ENCODE results near the gene C5orf46.
A peak's percentile ranks its signal among the peaks of the same experiment; 100 is the strongest.
"Not testable (repeated sequence)": the region's sequence is repeated elsewhere in the genome, so short reads cannot be mapped to it uniquely, and the experiment has no call there.

Gene C5orf46

DNA sequence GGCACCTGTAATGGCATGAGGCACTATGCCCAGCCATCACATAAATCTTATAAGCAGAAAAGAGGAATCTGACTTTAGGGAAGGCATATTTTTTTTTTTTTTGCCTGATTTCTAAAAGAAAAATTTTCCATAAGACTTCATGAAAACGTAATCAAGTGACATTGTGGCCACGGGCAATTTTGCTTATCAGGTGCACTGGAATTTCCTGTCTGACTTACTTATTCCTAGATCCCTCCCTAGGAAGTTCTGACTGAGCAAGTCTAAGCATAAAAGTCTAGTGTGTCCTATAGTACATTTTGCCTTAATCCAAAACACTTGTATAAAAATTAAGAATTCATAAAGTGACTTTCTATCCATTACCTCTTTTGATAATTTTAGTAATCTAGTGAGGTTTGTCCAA is 12.5 kb downstream of the C5orf46 start:
- DNase-seq (ENCODE audit: low spot score), result no peak

DNA sequence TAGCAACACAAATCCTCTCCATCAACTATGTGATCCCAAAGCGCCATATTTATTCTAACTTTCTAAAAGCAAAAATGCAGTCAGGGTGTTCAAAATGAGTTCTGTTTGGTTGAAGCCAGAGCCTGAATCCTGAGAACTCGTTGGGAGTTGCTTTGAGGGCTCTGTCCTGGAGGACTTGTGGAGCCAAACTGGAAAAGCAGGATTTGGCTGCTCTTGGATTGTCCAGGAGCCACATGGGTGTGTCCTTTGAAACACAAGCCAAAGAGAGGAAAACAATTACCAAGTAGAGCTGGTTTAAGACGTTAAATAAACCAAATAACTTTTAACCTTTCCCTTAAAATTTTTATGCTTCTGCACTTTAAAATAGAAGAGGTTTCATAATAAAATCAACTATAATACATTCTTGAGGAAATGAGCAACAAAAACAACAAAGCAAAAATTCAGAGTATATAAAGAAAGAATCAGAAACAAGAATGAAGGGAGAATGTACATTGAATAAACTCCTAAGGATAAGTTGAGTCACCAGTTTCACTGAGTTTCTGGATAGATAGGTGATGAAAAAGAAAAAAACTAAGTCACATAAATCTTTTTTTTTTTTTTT is 13.5 kb downstream of the C5orf46 start:
- DNase-seq (ENCODE audit: low spot score), result no peak

DNA sequence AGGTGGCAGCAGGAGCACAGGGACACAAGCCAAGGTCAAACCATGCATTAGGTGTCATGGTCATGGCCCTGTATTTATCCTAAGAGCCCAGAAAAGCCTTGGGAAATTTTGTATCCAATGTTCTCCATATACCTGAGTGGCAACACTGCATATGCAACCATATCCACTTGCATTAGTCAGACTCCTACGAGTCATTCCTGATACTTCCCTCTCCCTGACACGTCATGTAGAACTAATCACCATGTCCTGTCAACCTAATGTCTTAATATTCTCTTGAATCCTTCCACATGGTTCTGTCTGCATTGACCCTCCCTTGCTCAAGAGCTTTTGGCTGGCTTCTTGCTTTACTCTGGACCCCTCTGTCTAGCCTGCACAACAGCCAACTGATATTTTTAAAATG is 18.4 kb downstream of the C5orf46 start:
- DNase-seq (ENCODE audit: low spot score), result no peak

DNA sequence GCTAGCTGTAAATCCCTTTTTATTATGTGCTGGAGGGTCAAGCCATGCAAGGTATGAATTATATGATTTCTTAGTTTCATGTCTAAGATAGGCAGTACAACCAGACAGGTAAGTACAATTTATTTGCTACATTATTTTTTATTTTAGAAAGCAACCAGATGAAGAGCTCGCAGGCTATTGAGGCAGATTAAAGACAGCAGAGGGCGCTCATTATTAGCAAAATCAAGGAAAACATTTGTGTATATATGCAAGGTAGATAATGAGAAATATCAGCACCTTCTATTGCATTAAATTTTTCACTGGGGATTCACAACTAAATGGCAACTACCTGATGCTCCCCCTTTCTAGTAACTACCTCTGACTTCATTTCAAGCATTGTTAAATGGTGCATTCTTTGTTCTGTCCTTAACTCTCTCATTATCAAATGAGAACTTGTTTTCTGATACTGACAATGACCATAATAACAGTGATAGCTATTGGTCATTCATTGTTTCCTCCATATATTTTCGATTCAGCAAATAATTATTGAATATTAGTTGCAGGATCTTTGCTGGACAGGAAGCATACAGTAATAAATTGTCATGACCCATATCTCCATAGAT is 19.2 kb downstream of the C5orf46 start:
- DNase-seq (ENCODE audit: low spot score), result peak; percentile 16

DNA sequence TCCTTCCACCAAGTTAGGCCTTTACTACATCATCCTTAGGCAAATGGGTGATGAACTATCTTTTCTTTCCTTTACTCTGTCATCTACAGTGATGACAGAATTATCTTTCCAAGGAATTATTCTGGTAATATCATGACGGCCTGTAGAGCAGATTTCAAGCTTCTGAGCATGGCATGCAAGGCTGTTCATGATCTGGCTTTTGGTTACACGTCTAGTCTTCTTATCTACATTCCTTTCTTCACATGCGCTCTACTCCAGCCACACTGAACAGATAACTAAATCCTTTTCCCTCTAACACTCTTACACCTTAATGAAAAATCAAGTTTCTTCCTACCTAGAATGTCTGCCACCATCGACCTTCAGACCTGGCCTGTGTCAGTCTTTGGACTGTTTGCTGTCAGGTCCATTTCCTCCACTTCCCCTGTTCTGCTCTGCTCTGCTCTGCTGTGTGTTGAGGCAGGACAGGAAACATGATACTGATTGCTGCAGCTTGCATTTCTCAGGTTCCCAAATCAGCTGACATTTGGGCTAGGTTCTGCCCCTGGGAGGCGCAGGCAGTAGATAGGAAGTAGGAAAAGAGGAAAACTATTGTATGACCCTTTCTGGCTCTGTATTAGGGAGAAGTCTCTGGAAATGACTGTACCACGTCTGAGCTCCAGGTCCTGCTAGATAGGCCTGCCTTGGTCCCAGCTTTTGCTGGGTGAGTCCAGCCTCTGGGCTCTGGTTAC is 23.6 kb downstream of the C5orf46 start:
- DNase-seq (ENCODE audit: low spot score), result peak; percentile 43

DNA sequence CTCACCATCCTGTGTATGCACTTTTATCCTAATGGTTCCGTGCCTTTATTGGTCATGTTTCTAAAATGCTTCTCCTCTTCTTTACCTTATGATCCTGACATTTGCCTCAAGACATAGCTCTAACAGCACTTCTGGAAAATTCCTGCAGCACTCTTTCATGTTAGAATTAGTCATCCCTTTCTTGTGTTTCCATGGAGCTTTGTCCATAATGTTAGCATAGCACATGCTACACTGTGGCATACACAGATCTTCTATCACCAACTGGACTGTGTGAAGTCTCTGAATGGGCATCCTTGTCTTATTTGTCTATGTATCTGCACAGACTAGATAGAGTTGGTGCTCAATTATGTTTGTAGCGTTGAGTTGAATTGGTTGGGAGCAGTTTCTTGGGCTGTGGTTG is 25.9 kb downstream of the C5orf46 start:
- no peak for DNase-seq (ENCODE audit: low spot score)

DNA sequence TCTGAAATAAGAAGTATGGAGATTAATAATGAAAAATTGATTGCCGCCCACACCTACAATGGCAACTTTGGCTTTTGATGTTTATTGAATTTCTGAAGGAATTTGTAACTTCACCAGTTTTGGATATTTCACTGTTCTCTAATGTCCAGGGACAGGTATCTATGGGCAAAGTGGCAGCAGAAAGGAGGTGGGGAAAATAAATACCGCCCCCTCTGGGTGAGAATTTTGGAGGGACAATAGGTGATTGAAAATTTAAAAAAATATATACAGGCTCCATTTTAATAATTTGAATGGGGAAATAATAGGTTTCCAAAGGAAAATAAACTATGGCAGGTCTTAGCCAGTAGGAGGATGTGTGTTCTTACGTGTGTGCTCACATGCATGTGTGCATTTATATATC is 26.6 kb downstream of the C5orf46 start:
- no peak for DNase-seq (ENCODE audit: low spot score)

DNA sequence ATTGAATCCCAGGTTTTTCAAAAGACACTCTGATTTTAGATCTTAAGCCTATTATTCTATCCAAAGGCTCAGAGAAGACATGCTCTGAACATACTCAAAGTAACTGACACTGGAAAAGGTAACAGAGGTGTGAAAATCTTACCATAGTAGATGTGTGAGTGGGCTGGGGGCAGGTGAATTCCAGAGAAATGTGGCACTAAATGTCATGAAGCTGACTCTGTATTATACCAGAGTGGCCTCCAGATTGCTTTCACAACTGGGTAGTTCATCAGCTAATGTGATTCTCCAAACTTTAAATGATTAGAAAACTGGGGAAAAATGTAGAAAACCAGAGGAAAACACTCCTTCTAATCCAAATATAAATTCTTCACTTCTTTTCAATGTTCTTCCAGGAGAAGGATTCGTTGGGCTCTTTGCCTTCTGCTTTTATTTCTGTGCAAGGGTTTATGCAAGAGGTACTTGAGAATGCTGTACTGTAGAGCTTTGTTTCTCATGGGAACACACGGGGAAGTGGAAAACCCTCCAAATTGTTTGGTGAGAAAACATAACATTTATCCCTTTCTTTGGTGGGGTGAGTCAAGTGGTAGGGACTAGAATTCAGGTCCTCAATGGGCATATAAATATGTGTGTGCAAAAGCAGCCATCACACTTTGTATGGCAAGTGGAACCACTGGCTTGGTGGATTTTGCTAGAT is 28.1 kb downstream of the C5orf46 start, which contains the start of gene SCGB3A2:
Gene SCGB3A2, plus strand, starts transcription at position 646 of the 694 bp plus-strand sequence. CDS start 93 bp downstream, outside the sequence.
- no peak for DNase-seq (ENCODE audit: low spot score)

DNA sequence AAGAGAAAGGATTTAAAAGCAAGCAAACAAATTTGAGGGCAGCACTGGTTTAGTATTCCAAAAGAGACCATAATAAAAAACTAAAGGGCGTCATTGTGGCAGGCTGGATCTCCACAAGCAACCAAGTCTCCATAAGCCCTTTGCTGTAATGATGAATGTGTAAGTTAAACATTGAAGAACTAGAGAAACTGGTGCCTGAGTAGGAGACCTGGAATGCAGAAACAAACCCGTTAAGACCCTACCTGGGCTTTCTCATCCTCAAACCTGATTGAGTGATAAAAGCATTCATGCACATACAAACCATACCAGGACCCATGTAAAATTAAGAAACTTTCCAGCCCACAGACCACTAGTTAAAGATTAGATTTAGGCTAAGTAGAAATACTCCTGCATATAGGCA is 29.7 kb downstream of the C5orf46 start:
- DNase-seq (ENCODE audit: low spot score), result no peak

DNA sequence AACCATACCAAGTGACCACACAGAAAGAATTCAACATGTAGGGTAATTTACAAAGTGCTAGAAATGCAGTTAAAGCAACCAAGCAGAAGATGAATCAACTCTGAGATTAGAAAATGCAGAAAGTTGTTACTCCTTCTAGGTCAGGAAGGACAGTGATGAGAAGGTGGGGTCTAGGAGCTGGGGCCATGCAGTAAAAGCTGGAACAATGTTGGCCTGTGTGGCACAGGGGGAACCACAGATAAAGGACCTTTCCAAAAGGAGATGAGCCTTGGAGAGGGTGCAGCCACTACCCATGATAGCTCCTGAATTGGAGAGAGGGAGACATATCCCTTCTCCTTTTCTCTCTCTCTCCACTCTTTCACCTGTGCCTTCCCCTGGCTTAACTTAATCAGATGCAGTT is 30.2 kb downstream of the C5orf46 start:
- DNase-seq (ENCODE audit: low spot score), result no peak

DNA sequence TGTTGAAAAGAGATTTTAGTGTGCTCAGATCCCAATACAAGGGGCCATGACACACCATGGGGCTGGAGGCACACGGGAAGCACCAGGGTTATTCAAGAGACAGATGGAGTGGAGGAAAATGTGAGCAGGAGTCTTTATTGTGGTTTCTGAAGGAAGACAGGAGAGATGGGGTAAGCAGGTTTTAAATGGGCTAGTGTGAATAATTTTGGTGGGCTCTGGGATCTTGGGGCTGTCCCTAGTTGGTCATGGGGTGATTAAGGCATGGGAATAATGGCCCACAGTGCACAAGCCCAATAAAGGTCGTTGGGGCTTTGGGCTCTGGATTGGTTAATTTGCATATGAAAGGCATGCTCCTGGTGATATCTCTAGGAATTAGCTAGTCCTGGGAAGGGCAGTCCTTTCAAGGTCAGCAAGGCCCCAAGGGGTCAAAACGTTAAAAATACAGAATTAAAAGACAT is 31.4 kb downstream of the C5orf46 start:
- no peak for DNase-seq (ENCODE audit: low spot score)

DNA sequence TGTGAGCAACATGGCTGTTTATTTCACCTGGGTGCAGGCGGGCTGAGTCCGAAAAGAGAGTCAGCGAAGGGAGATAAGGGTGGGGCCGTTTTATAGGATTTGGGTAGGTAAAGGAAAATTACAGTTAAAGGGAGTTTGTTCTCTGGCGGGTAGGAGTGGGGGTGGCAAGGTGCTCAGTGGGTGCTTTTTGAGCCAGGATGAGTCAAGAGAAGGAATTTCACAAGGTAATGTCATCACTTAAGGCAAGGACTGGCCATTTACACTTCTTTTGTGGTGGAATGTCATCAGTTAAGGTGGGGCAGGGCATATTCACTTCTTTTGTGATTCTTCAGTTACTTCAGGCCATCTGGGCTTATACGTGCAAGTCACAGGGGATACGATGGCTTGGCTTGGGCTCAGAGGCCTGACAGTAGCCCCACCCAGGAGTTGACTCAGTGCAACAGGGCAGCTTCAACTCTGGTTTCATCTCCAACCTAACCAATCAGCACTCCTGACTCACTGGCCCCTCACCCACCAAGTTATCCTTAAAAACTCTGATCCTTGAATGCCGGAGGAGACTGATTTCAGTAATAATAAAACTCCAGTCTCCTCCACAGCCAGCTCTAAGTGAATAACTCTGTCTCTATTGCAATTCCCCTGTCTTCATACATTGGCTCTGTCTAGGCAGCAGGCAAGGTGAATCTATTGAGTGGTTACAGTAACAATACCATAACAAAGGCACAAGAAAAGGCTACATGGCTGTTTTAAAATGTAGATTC is 32.0 kb downstream of the C5orf46 start:
- not testable (repeated sequence) for DNase-seq (ENCODE audit: low spot score)

DNA sequence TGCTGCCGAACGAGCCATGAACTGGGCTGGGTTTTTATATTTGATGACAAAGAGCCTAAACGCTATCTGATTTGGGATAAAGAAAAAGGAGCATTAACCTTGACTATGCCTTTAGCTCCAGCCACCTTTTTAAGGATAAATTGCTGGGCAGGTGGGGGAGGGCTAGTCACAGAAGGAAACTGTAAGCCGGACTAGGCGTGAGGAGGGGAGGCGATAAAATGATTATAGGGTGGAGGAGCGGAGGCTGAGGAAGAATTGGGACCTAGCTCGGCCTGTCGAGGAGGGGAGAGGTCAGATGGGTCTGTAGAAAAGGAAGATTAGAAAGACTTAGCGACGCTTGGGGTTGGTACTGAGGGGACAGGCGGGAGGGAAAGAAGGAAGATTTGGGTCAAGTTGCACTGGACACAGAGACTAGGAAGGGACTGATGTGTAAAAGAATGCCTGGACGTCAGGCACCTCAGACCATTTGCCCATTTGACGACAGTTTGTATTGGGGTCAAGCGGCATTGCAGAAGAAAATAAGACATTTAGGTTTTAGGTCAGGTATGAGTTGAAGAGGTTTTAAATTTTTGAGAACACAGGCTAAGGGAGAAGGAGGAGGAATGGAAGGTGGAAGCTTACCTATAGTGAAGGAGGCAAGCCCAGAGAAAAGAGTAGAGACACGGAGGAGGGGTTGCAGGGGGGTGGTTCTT is 33.4 kb downstream of the C5orf46 start:
- DNase-seq (ENCODE audit: low spot score), result not testable (repeated sequence)

DNA sequence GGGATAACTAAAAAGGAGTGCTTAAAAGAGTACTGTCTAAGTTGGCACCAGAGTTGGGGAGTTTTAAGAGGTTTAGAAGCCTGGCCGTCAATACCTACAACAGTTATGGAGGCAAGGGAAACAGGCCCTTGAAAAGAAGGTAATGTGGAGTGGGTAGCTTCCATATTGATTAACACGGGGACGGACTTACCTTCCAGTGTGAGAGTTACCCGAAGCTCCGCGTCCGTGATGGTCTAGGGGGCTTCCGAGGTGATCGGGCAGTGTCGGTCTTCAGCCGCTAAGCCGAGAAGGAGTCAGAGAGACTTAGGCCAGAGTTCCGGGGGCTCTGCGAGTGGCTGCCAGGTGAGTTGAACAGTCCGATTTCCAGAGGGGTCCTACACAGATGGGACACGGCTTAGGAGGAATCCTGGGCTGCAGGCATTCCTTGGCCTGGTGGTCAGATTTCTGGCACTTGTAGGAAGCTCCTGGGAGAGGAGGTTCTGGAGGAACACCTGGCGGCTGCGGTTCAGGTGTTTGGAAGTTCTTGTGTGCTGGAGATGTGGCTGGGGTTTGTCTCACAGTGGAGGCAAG is 34.3 kb downstream of the C5orf46 start:
- DNase-seq (ENCODE audit: low spot score), result not testable (repeated sequence)

DNA sequence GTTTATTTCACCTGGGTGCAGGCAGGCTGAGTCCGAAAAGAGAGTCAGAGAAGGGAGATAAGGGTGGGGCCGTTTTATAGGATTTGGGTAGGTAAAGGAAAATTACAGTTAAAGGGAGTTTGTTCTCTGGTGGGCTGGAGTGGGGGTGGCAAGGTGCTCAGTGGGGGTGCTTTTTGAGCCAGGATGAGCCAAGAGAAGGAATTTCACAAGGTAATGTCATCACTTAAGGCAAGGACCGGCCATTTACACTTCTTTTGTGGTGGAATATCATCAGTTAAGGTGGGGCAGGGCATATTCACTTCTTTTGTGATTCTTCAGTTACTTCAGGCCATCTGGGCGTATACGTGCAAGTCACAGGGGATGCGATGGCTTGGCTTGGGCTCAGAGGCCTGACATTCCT is 36.4 kb downstream of the C5orf46 start:
- not testable (repeated sequence) for DNase-seq (ENCODE audit: low spot score)

DNA sequence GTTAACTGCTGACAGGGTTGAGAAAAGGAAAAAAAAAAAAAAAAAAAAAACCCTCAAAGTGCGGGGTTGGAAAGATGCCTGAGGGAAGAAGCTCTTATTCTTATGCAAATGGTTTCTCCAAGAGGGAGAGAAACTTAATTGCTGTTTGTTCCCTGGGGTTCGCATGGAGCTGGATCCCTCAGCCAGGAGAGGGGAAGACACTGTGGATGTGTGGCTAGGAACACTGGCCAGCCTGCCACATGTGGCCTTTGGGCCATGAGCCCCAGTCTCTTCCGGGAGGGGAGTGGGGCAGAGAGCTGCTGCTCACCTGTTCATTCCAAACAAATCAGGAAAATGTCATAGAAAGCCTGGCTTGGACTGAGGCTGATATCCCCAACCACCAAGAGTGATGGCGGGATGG is 37.2 kb downstream of the C5orf46 start:
- DNase-seq (ENCODE audit: low spot score), result no peak

DNA sequence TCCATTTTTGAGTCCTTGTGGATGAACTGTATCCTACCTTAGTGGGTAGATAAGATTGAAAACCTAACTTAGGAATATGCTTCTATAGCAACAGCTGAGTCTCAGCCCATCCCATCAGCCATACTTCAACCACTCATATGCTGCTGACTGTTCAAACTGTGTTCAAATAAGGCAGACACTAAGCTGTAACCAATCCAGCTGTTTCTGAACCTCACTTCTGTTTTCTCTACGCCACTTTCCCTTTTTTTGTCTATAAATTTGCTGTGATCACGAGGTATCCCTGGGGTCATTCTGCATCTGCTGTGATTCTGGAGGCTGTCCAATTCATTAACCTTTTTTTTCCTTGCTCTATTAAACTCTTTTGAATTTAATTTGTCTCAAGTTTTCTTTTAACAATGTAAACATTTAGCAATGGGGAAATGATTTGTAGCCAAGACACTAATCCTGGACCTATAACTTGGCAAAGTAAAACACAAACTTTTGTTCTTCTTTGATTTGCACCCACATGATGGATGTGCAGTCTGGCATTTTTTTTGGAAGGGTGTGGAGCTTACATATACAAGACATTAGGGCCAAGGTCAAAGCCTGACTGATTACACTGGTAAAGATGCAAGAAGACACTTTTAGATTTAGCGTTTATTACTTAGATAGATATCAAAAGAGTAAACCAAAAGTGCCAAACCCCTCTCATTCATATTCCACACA is 42.7 kb downstream of the C5orf46 start:
- DNase-seq (ENCODE audit: low spot score), result no peak

DNA sequence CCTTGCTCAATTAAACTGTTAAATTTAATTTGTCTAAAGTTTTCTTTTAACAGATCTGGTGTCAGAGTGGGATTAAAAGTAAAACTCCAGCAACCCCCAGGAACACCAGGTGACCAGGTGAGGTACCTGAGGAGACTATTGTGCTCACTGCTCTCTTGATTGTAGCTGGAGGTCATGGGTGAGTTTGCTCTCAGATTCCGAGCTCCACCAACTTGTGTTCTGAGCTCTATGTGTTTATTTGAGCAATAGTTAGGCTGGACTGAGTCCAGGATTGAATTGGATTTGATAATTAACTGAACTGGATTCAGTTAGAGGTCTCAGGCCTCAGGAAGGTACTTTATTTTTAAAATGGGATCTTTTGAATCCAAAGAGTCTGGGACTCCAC is 45.7 kb downstream of the C5orf46 start:
- DNase-seq (ENCODE audit: low spot score), result no peak

DNA sequence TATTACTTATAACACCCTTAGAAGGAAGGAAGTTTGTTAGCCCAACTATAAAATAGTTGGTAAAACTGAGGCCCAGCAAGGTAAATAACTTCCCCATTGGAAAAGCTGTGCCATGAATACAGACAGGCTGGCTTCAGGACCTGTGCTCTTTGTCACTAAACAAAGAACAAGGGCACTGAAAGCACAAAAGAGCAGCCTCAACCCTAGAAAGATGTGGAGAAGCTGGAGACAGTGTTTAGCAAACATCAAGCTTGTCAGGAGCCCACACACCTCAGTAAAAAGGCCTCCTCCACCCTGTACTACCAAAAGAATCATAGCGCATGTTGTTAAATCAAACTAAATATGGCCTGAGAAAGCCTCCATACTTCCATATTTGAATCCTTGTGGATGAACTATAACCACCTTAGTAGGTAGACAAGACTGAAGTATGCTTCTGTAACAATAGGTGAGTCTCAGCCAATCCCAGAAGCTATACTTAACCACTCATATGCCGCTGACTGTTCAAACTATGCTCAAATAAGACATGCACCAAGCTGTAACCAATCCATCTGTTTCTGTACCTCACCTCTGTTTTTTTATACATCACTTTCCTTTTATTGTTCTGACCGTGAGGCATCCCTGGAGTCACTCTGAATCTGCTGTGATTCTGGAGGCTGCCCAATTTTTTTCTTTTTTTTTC is 46.2 kb downstream of the C5orf46 start:
- no peak for DNase-seq (ENCODE audit: low spot score)

DNA sequence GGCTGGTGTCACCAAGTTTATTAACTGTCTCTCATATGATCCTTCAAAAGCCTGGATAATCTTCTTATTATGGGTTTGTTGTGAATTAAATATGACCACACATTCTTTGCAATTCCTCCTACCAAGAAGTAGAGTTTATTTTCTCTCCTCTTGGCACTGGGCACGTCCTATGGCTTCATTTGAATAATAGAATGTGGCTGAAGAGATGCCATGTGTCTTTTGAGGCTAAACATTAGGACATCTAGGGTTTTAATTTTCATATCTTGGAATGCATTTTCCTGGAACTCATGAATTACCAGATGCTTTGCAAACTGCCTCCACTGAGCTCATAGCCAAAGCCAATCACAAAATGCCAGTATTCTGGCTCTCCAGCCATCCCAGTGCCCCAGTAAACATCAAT is 47.8 kb downstream of the C5orf46 start:
- DNase-seq (ENCODE audit: low spot score), result no peak
